OCI-LY1 (cell line): ENCODE data around the gene KLHL8.

Source experiments
- H2AFZ ChIP-seq: fragments of 200-600 bp; sonication (generic), shearing (Covaris generic); 2 replicates; pipeline ENCODE4 v1.6.0; 2014; ENCODE audit warnings: antibody characterized with exemption, mild to moderate bottlenecking, low read length
- H3F3A ChIP-seq: fragments of 200-600 bp; sonication (generic), shearing (Covaris generic); 2 replicates; pipeline ENCODE4 v1.6.0; 2014; ENCODE audit warnings: mild to moderate bottlenecking, antibody characterized with exemption, low read length, moderate library complexity; ENCODE audit not compliant: insufficient read depth
- H3K27ac ChIP-seq: fragments of 200-600 bp; sonication (generic); 2 replicates; pipeline ENCODE4 v1.5.1; 2014; ENCODE audit warnings: low read length, mixed run types, mild to moderate bottlenecking, low read depth; ENCODE audit not compliant: poor library complexity, severe bottlenecking
- H3K27me3 ChIP-seq: fragments of 200-600 bp; sonication (generic); 2 replicates; pipeline ENCODE4 v1.6.0; 2014; ENCODE audit warnings: antibody characterized with exemption, mild to moderate bottlenecking, low read length, moderate library complexity; ENCODE audit not compliant: insufficient read depth
- H3K36me3 ChIP-seq: fragments of 200-600 bp; sonication (generic); 2 replicates; pipeline ENCODE4 v1.6.1; 2014; ENCODE audit warnings: mild to moderate bottlenecking, antibody characterized with exemption, low read length, moderate library complexity, mixed read lengths; ENCODE audit not compliant: insufficient read depth
- H3K4me1 ChIP-seq: fragments of 200-600 bp; sonication (generic); 2 replicates; pipeline ENCODE4 v1.5.1; 2014; ENCODE audit warnings: mild to moderate bottlenecking, low read length, moderate library complexity; ENCODE audit not compliant: insufficient read depth, severe bottlenecking
- H3K4me2 ChIP-seq: fragments of 200-600 bp; sonication (generic), shearing (Covaris generic); 2 replicates; pipeline ENCODE4 v1.6.1; 2014; ENCODE audit warnings: low read length
- H3K4me3 ChIP-seq: fragments of 200-600 bp; sonication (generic); 2 replicates; pipeline ENCODE4 v1.5.1; 2014; ENCODE audit warnings: low read length, low read depth, mild to moderate bottlenecking, mixed read lengths; ENCODE audit not compliant: poor library complexity, severe bottlenecking
- H3K79me2 ChIP-seq: fragments of 200-600 bp; shearing (Covaris generic); 2 replicates; pipeline ENCODE4 v1.6.1; 2016; ENCODE audit warnings: mixed run types, low read length, mixed read lengths; ENCODE audit not compliant: insufficient read depth
- H3K9ac ChIP-seq: fragments of 200-600 bp; sonication (generic), shearing (Covaris generic); 2 replicates; pipeline ENCODE4 v1.6.1; 2014; ENCODE audit warnings: mild to moderate bottlenecking, low read length, mixed read lengths
- H3K9me2 ChIP-seq: fragments of 200-600 bp; sonication (generic), shearing (Covaris generic); 2 replicates; pipeline ENCODE4 v1.6.1; 2014; ENCODE audit warnings: low read depth, mild to moderate bottlenecking, low read length, mixed read lengths
- H3K9me3 ChIP-seq: fragments of 200-600 bp; shearing (Covaris generic); 2 replicates; pipeline ENCODE4 v1.6.1; 2014; ENCODE audit warnings: low read length, mixed read lengths
- H4K20me1 ChIP-seq: fragments of 200-600 bp; sonication (generic), shearing (Covaris generic); 2 replicates; pipeline ENCODE4 v1.6.0; 2016; ENCODE audit warnings: mild to moderate bottlenecking, low read length; ENCODE audit not compliant: insufficient read depth
- EZH2 ChIP-seq: fragments of 200-600 bp; sonication (generic), shearing (Covaris generic); IDR thresholded peaks from 2 replicates; pipeline ENCODE4 v1.8.0; 2017; ENCODE audit warnings: borderline replicate concordance, mixed run types, mild to moderate bottlenecking, antibody characterized with exemption, low read length, moderate library complexity, mixed read lengths
- TF ChIP-seq, protein P1 (sequence below): fragments of 200-600 bp; sonication (generic), shearing (Covaris generic); IDR thresholded peaks from 2 replicates; pipeline ENCODE4 v1.5.1; 2017; ENCODE audit warnings: mild to moderate bottlenecking, antibody characterized with exemption, low read length, moderate library complexity, mixed read lengths

The KLHL8 gene

GRCh38 chr4:87144356-87144755 is 76.1 kb downstream of the KLHL8 start:
- Histone ChIP-seq H3K27ac (no peak overlapping the region), H3K9me2 (no peaks in the 10 kb centered on the region), H3K36me3 (no peaks in the 10 kb centered on the region), H4K20me1 (no peaks in the 10 kb centered on the region), H3F3A (no peaks in the 10 kb centered on the region), H3K4me1 (no peaks in the 10 kb centered on the region), H2AFZ (no peak overlapping the region), H3K9me3 (no peaks in the 10 kb centered on the region), H3K79me2 (no peaks in the 10 kb centered on the region), H3K4me3 (no peak overlapping the region), H3K27me3 (no peaks in the 10 kb centered on the region), H3K9ac (no peak overlapping the region), H3K4me2 (no peak overlapping the region)
- TF ChIP-seq, protein P1, sequence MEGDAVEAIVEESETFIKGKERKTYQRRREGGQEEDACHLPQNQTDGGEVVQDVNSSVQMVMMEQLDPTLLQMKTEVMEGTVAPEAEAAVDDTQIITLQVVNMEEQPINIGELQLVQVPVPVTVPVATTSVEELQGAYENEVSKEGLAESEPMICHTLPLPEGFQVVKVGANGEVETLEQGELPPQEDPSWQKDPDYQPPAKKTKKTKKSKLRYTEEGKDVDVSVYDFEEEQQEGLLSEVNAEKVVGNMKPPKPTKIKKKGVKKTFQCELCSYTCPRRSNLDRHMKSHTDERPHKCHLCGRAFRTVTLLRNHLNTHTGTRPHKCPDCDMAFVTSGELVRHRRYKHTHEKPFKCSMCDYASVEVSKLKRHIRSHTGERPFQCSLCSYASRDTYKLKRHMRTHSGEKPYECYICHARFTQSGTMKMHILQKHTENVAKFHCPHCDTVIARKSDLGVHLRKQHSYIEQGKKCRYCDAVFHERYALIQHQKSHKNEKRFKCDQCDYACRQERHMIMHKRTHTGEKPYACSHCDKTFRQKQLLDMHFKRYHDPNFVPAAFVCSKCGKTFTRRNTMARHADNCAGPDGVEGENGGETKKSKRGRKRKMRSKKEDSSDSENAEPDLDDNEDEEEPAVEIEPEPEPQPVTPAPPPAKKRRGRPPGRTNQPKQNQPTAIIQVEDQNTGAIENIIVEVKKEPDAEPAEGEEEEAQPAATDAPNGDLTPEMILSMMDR, result no peak
- TF ChIP-seq EZH2, result no peak

DNA sequence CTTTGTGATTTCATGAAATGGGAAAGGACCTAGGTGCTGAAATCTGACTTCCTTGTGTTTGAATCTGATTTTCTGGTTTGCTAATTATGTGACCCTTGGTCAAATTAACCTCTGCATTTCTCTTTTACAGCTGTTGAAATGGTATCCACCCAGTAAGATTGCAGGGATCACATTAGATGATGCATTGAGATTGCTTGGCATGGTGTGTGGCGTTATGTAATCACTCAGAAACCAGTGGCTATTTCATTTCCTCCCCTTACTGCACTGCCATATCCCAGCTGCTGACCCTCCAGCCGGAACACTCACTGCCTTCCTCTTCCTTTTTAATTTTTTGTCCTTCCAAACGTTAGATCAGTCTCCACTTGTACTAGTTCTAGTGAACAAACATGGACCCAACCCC is 79.0 kb downstream of the KLHL8 start:
- H3K27ac ChIP-seq, result no peak overlapping the region
- no peaks in the 10 kb centered on the region for H4K20me1 ChIP-seq
- H3K9ac ChIP-seq, result no peak overlapping the region
- no peak overlapping the region for H3K4me3 ChIP-seq
- no peaks in the 10 kb centered on the region for H3F3A ChIP-seq
- H3K9me2 ChIP-seq, result no peaks in the 10 kb centered on the region
- no peak overlapping the region for H2AFZ ChIP-seq
- no peak overlapping the region for H3K4me2 ChIP-seq
- H3K79me2 ChIP-seq, result no peaks in the 10 kb centered on the region
- H3K27me3 ChIP-seq, result no peaks in the 10 kb centered on the region
- no peaks in the 10 kb centered on the region for H3K9me3 ChIP-seq
- H3K4me1 ChIP-seq, result no peaks in the 10 kb centered on the region
- TF ChIP-seq, protein P1, result no peak
- TF ChIP-seq EZH2, result no peak
- no peaks in the 10 kb centered on the region for H3K36me3 ChIP-seq

DNA sequence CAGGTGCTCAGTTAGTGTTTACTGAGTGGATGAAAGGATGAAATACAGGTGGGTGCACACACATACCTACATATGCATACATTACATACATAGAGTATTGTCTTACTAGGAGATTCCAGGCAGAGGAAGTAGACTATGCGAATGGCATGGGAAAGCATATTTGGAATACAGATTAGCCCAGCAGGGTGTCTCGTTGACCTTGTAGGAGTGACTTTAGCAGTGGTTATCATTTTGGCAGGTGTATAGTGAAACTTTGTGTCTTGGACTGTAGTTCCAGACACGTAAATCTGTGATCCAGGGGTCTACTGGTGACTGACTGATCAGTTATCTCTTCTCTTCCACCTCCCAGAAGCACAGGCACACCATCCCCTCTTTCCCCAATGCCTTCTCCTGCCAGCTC is 86.3 kb downstream of the KLHL8 start:
- Histone ChIP-seq H3K9ac (no peak overlapping the region), H3K36me3 (peaks cover 31% of the 10 kb centered on the region), H4K20me1 (no peaks in the 10 kb centered on the region), H2AFZ (no peak overlapping the region), H3K79me2 (no peaks in the 10 kb centered on the region), H3K27me3 (no peaks in the 10 kb centered on the region), H3K27ac (no peak overlapping the region), H3K9me2 (no peaks in the 10 kb centered on the region), H3K4me2 (no peak overlapping the region), H3K4me3 (no peak overlapping the region), H3K4me1 (peaks cover 7% of the 10 kb centered on the region), H3F3A (no peaks in the 10 kb centered on the region), H3K9me3 (no peaks in the 10 kb centered on the region)
- no peak for TF ChIP-seq EZH2
- TF ChIP-seq, protein P1, result no peak
